Right renal pelvis (tissue), 4 donors: ENCODE results near the gene HSF2BP. TPM values are rescaled to one million over a fixed set of nuclear protein-coding genes. Genes with fewer than 3 reads are reported as not detected.
"Not testable (repeated sequence)": the region's sequence is repeated elsewhere in the genome, so short reads cannot be mapped to it uniquely, and the experiment has no call there.

ENCODE experiments used
- DNase-seq, 4 donors: peaks; one replicate each; pipeline ENCODE4 v3.0.0-alpha.2; 2013; ENCODE audit warnings: low read depth in 4 of 4, low spot score in 3 of 4, missing footprints in 1 of 4
- polyA plus RNA-seq, 4 donors: library from polyadenylated mRNA; unstranded; fragments of 120-200 nt; gene quantifications; one replicate each; pipeline ENCODE4 v1.2.1, GENCODE V29; 2013; ENCODE audit not compliant: insufficient read length in 4 of 4

Gene HSF2BP
- polyA plus RNA-seq = 1 to 10 TPM; 1.9 to 2.4 (median 2.2) TPM

DNA sequence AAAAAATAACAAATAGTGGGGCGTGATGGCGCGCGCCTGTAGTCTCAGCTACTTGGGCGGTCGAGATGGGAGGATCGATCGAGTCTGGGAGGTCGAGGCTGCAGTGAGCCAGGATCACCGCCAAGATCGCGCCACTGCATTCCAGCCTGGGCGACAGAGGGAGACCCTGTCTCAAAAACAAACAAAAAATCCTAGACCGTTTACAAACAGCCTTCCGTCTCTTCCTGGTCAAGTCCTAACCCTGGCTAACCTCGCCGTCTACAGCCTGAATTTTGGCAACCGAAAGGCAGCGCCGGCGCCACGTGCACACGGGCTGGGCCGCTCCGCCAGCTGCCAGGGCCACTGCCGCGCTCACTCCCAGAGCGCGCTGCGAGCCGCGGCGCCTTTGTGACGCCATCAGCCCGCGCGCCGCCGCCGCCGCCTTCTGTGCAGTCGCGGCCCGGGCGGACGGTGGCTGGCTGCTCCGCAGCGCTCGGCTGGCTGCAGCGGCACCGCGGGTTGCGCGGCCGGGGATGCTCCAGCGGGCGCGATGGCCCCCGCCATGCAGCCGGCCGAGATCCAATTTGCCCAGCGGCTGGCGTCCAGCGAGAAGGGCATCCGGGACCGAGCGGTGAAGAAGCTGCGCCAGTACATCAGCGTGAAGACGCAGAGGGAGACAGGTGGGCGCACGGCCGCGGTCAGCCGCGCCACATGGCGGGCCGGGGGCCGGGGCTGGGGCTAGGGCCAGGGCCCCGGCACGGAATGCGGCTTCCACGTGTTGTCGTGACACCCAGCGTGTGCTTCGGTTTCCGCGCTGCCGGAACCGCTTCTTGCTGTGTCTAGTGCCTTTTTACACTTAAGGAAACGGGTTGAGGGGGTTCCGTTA is at the start of gene HSF2BP, which contains the start of gene RRP1B:
Gene HSF2BP, minus strand, starts transcription at position 353 of the 865 bp plus-strand sequence. CDS start 1,392 bp downstream, outside the sequence.
Gene RRP1B, plus strand, starts transcription at position 425 of the 865 bp plus-strand sequence. Its CDS starts 105 bp downstream, at position 530.
- DNase-seq = peak; percentile 60 to 78 (median 70)

GRCh38 chr21:43708745-43709381 is 49.6 kb upstream of the HSF2BP start:
- no peak for DNase-seq

GRCh38 chr21:43707462-43707861 is 48.2 kb upstream of the HSF2BP start:
- DNase-seq = no peak

GRCh38 chr21:43703035-43703880 is 44.0 kb upstream of the HSF2BP start:
- DNase-seq = peak in 1 of 4 donors; percentile 24

DNA sequence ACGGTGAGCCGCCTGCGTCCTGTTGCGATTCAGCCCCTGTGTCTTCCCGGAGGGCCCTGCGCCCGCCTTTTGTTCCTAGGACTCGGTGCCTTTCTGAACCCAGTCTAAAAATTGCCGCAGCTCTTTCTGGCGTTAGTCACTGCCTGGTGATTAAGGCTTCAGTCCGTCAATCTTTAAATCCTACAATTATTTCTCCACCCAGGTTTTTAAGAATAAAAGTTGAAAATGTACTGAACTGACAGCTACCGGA is 43.4 kb upstream of the HSF2BP start:
- no peak for DNase-seq

DNA sequence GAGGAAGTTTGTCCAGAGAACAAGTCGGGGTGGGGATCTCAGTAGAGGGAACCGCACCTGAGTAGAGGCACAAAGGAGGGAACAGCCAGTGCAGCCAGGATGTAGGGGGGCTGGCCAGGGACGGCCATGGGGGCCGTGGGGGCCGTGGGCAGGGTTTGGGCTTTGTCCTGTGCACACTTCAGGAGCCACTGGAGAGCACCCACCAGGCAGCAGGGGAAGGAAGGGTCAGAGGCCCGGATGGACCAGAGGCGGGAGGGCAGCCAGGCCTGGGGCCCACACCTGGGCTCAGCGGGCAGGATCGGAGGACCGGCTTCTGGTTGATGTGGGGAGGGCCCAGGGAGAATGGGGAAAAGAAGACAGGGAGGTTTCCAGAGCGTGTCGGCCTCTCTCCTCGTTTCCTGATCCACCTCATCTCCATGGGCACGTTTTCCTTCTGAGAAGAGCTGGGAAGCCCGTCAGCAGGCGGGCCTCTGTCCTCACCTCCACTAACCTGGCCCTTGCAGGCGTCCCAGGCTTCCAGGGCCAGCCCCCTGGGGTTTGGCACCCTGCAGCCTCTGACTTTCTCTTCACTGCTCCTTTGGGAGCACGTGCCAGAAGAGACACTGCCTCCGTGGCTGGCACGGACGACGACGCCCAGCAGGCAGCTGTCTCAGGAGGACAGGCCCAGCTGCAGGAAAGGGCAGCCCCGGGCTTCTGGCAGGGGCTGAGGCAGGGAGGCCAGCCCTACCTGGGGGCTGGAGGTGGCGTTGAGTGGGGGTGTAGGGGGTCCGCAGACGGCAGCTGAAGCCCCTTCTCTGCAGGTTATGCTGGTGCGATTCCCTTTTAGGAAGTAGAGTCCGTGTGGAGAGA is 42.9 kb upstream of the HSF2BP start:
- DNase-seq = no peak

GRCh38 chr21:43699933-43700599 is 40.8 kb upstream of the HSF2BP start:
- no peak for DNase-seq

GRCh38 chr21:43699492-43699777 is 40.1 kb upstream of the HSF2BP start:
- not testable (repeated sequence) for DNase-seq

DNA sequence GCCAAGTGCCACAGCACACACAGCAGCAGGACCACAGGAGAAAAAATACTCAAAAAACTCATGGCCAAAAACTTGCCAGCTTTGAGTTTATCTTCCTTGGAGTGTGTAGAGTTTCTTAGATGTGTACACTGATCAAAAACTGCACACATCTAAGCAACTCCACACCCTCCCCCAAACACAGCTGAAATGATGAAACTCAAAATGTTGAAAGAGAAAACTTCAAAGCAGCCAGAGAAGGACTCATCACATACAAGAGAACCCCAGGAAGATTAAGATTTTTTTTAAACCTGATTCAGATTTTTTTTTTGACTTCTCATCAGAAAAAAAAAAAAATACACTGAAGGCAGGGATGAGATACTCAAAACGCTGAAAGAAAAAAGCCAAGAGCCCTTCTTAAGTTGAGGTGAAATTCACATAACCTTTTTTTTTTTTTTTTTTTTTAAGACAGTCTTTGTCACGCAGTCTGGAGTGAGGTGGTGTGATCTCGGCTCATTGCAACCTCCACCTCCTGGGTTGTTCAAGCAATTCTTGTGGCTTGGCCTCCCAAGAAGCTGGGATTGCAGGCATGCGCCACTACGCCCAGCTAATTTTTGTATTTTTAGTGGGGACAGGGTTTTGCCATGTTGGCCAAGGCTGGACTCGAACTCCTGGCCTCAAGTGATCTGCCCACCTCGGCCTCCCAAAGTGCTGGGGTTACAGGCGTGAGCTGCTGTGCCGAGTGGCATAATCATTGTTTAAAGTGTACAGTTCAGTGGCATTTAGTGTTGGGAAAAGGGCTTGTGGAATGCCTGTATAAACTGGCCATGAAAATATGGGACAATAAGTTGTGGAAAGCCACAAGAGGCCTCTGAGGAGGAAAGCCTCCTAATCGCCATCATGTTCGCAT is 38.7 kb upstream of the HSF2BP start:
- no peak for DNase-seq

DNA sequence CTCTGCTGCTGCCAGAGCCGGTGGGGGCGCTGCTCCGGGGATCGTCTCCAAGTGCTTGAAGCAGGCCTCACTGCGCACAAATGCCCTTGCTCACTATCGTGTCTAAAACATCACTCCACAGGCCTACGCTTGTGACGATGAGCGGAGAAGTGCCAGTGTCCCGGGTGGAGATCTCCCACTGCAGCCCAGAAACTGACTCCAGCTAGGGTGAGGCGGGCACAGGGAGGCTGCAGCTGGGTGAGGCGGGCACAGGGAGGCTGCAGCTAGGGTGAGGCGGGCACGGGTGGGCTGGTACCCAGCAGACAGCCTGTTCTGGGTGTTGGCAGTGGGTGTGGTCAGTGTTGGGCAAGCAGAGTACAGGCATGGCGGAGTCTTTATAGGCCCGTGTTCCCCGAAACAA is 36.9 kb upstream of the HSF2BP start:
- DNase-seq = no peak

DNA sequence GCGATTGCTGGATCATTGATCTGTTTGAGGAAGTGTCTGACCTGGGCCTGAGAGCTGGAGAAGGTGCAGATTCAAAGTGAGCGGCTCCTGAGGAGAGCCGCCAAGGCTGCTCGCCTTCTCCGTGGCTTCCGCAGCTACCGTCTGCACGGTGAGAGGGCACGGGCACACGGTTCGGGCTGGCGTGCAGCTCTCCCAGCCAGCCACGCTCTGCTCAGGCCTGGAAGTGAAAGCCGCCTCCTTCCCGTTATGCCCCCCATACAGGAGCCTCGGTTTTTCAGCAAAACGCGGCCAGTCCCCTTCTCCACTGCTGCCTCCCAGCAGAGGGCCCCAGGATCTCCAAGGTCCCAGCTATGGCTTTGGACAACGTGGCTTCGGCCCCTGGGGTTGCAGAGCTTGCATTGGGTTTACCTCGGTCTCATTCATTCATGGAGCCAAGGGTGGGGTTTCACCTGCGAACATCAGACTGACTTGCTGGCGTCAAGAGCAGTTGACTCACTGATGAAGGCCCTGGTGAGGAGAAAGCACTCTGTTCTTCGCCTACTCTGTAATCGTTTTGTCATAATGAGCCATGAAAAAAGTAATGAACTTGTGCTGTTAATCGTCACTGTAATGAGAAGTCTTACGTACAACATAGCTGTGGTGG is 35.3 kb upstream of the HSF2BP start:
- no peak for DNase-seq

GRCh38 chr21:43693981-43694380 is 34.7 kb upstream of the HSF2BP start:
- no peak for DNase-seq

DNA sequence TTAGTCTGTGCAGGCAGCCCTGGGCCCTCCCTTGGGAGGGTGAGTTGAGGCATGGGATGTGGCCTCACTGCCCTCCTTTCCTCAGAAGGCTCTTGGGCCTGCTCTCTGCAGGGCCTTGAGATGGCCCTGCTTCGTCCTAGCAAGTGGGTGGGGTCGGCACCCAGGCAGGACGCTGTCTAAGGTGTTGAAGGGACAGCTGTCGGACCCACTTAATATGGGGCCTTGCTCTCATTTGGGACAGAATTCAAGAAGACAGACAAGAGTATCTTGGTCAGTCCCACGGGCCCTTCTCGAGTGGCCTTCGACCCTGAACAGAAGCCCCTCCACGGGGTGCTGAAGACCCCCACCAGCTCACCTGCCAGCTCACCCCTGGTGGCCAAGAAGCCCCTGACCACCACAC is 33.7 kb upstream of the HSF2BP start:
- DNase-seq = no peak

- DNase-seq = no peak
Measured at GRCh38 chr21:43691801-43692200, 32.5 kb upstream of the HSF2BP start.

DNA sequence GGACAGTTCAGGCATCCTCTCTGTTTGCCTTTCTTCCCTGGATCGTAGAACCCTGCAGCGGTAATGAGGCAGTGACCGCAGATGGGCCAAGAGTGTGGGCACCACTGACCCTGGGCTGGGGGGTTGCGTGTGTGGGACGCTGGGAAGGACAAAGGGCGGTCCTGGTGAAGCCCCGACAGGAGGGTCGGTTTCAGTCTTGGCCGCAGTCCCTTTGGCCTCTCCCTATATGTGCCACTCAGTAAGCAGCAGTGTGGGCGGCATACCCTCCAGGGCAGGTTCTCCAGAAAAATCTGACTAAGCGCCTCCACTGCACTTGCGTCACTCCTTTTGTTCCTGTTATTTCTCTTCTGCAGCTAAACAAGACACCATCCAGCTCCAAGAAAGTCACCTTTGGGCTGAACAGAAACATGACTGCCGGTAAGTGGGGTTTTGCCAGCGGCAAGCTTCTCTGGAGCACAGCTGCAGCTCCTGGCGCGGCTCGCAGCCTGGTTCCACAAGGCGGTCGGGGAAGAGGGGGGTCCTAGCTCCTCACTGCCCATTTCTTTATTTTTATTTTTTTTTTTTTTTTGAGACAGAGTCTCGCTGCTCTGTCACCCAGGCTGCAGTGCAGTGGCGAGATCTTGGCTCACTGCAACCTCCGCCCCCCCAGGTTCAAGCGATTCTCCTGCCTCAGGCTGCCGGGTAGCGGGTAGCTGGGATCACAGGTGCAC is 32.0 kb upstream of the HSF2BP start:
- no peak for DNase-seq

DNA sequence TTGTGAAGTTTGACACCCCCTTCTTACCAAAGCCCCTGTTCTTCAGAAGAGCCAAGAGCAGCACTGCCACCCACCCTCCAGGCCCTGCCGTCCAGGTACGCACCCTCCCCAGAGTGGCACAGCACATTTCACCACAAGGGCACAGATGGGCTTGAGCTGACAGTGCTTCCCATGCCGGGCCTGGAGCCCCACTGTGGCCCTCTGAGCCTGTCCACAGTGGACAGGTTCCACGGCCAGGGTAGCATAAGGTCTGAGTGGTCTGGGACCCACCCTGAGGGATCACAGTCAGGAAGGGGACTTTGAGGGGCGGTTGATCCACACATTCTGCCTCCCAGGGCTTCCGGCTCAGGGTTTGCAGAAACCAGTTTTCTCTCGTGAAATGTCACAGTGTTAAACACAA is 31.1 kb upstream of the HSF2BP start:
- no peak for DNase-seq

- no peak for DNase-seq
Measured at GRCh38 chr21:43689556-43690337, 30.5 kb upstream of the HSF2BP start.
